ENCODE results near the gene KCNIP1. TPM values are rescaled to one million over a fixed set of nuclear protein-coding genes. Genes with fewer than 3 reads are reported as not detected.
A peak's percentile ranks its signal among the peaks of the same experiment; 100 is the strongest.

KCNIP1 gene
- total and polyA plus RNA-seq, 4 donors, result 31.2 to 165 (median 111) TPM

DNA sequence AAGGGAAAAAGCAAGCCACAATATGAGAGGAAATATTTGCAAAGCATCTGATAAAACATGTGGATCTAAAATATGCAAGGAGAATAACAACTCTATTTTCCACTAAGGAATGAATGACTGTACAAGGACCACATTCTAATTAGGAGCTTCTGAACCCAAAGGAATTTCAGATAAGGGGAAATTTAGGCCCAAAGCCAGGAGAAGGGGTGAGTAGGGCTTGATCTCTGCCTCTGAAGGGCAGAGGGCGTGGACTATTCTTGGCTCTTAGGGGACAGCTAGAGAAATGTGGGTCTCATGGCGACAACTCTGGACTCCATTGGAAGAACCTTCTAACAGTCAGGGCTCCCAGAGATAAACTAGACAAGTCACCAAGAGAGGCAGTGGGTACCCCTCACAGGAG is 147.0 kb downstream of the KCNIP1 start:
- Histone ChIP-seq H3K4me1 (ENCODE audit: control insufficient read depth, insufficient read depth, low read length) (peaks cover 11% of the 10 kb centered on the region), H3K27ac (ENCODE audit: low read depth, low read length) (no peak overlapping the region), H3K36me3 (ENCODE audit: control insufficient read depth, insufficient read depth, low read length) (no peaks in the 10 kb centered on the region), H3K9me3 (ENCODE audit: control insufficient read depth, insufficient read depth, low read length) (no peaks in the 10 kb centered on the region), H3K27me3 (ENCODE audit: control insufficient read depth, insufficient read depth, low read length) (no peaks in the 10 kb centered on the region), H3K4me3 (ENCODE audit: low read depth, low read length) (no peak overlapping the region)
- DNase-seq (ENCODE audit: low read depth in 4 of 6, low spot score in 6 of 6), result no peak
- WGBS (ENCODE audit: insufficient coverage), result 89% methylated on average over 2 of the region's 2 CpGs

- DNase-seq (ENCODE audit: low read depth in 4 of 6, low spot score in 6 of 6), result peak in 1 of 6 donors; percentile 87
- H3K9me3 ChIP-seq (ENCODE audit: control insufficient read depth, insufficient read depth, low read length), result no peaks in the 10 kb centered on the region
- H3K27ac ChIP-seq (ENCODE audit: low read depth, low read length), result no peak overlapping the region
- peaks cover 11% of the 10 kb centered on the region for H3K4me1 ChIP-seq (ENCODE audit: control insufficient read depth, insufficient read depth, low read length)
- H3K4me3 ChIP-seq (ENCODE audit: low read depth, low read length), result no peak overlapping the region
- H3K27me3 ChIP-seq (ENCODE audit: control insufficient read depth, insufficient read depth, low read length), result no peaks in the 10 kb centered on the region
- no peaks in the 10 kb centered on the region for H3K36me3 ChIP-seq (ENCODE audit: control insufficient read depth, insufficient read depth, low read length)
- WGBS (ENCODE audit: insufficient coverage), result 48% methylated on average over 5 of the region's 11 CpGs
These were observed 147.9 kb downstream of the KCNIP1 start for GRCh38 chr5:170651604-170652277.

GRCh38 chr5:170655476-170655875 is 151.7 kb downstream of the KCNIP1 start:
- Histone ChIP-seq H3K4me3 (ENCODE audit: low read depth, low read length) (no peak overlapping the region), H3K4me1 (ENCODE audit: control insufficient read depth, insufficient read depth, low read length) (peaks cover 11% of the 10 kb centered on the region), H3K27ac (ENCODE audit: low read depth, low read length) (no peak overlapping the region), H3K27me3 (ENCODE audit: control insufficient read depth, insufficient read depth, low read length) (no peaks in the 10 kb centered on the region), H3K36me3 (ENCODE audit: control insufficient read depth, insufficient read depth, low read length) (no peaks in the 10 kb centered on the region), H3K9me3 (ENCODE audit: control insufficient read depth, insufficient read depth, low read length) (no peaks in the 10 kb centered on the region)
- no peak for DNase-seq (ENCODE audit: low read depth in 4 of 6, low spot score in 6 of 6)
- WGBS (ENCODE audit: insufficient coverage), result no CpG with 5 or more reads among the region's 4 CpGs

- Histone ChIP-seq H3K4me3 (ENCODE audit: low read depth, low read length) (no peak overlapping the region), H3K27me3 (ENCODE audit: control insufficient read depth, insufficient read depth, low read length) (no peaks in the 10 kb centered on the region), H3K27ac (ENCODE audit: low read depth, low read length) (no peak overlapping the region), H3K36me3 (ENCODE audit: control insufficient read depth, insufficient read depth, low read length) (no peaks in the 10 kb centered on the region), H3K4me1 (ENCODE audit: control insufficient read depth, insufficient read depth, low read length) (peaks cover 11% of the 10 kb centered on the region), H3K9me3 (ENCODE audit: control insufficient read depth, insufficient read depth, low read length) (no peaks in the 10 kb centered on the region)
- 79% methylated on average over 4 of the region's 4 CpGs for WGBS (ENCODE audit: insufficient coverage)
- DNase-seq (ENCODE audit: low read depth in 4 of 6, low spot score in 6 of 6), result no peak
These were observed 152.1 kb downstream of the KCNIP1 start for GRCh38 chr5:170655920-170656319.

DNA sequence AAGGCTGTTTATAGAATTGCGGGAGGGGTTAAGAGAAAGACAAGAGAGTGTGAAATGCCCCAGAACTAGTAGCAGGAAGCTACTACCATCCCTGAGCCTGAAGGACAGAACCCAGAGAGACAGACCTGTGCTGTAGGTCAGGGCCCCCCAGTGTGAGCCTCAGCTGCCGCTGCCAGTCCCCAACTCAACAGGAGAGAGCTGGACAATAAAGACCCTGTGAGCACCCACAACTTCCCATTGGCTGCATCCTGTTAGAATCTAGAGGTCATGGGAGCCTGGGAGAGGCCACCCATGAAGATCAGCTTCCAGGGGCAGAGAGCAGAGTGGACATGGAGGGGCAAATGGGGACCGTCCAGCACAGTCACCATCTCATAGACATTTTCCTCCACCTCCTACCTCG is 152.5 kb downstream of the KCNIP1 start:
- Histone ChIP-seq H3K4me1 (ENCODE audit: control insufficient read depth, insufficient read depth, low read length) (peaks cover 11% of the 10 kb centered on the region), H3K9me3 (ENCODE audit: control insufficient read depth, insufficient read depth, low read length) (no peaks in the 10 kb centered on the region), H3K36me3 (ENCODE audit: control insufficient read depth, insufficient read depth, low read length) (no peaks in the 10 kb centered on the region), H3K27me3 (ENCODE audit: control insufficient read depth, insufficient read depth, low read length) (no peaks in the 10 kb centered on the region), H3K4me3 (ENCODE audit: low read depth, low read length) (no peak overlapping the region), H3K27ac (ENCODE audit: low read depth, low read length) (no peak overlapping the region)
- DNase-seq (ENCODE audit: low read depth in 4 of 6, low spot score in 6 of 6), result no peak
- WGBS (ENCODE audit: insufficient coverage), result 91% methylated on average over 3 of the region's 4 CpGs

- no peak for DNase-seq (ENCODE audit: low read depth in 4 of 6, low spot score in 6 of 6)
- WGBS (ENCODE audit: insufficient coverage), result 81% methylated on average over 5 of the region's 6 CpGs
- no peaks in the 10 kb centered on the region for H3K36me3 ChIP-seq (ENCODE audit: control insufficient read depth, insufficient read depth, low read length)
- no peak overlapping the region for H3K4me3 ChIP-seq (ENCODE audit: low read depth, low read length)
- no peaks in the 10 kb centered on the region for H3K27me3 ChIP-seq (ENCODE audit: control insufficient read depth, insufficient read depth, low read length)
- H3K4me1 ChIP-seq (ENCODE audit: control insufficient read depth, insufficient read depth, low read length), result no peaks in the 10 kb centered on the region
- H3K27ac ChIP-seq (ENCODE audit: low read depth, low read length), result no peak overlapping the region
- no peaks in the 10 kb centered on the region for H3K9me3 ChIP-seq (ENCODE audit: control insufficient read depth, insufficient read depth, low read length)
These were observed 156.7 kb downstream of the KCNIP1 start for GRCh38 chr5:170660531-170660930.

- no peaks in the 10 kb centered on the region for H3K36me3 ChIP-seq (ENCODE audit: control insufficient read depth, insufficient read depth, low read length)
- no peaks in the 10 kb centered on the region for H3K4me1 ChIP-seq (ENCODE audit: control insufficient read depth, insufficient read depth, low read length)
- no peaks in the 10 kb centered on the region for H3K27me3 ChIP-seq (ENCODE audit: control insufficient read depth, insufficient read depth, low read length)
- H3K9me3 ChIP-seq (ENCODE audit: control insufficient read depth, insufficient read depth, low read length), result no peaks in the 10 kb centered on the region
- no peak overlapping the region for H3K4me3 ChIP-seq (ENCODE audit: low read depth, low read length)
- DNase-seq (ENCODE audit: low read depth in 4 of 6, low spot score in 6 of 6), result no peak
- H3K27ac ChIP-seq (ENCODE audit: low read depth, low read length), result no peak overlapping the region
- WGBS (ENCODE audit: insufficient coverage), result 88% methylated on average over 5 of the region's 5 CpGs
These were observed 159.1 kb downstream of the KCNIP1 start for GRCh38 chr5:170662966-170663365.

GRCh38 chr5:170678811-170679210 is 175.0 kb downstream of the KCNIP1 start:
- DNase-seq (ENCODE audit: low read depth in 4 of 6, low spot score in 6 of 6), result no peak
- no peaks in the 10 kb centered on the region for H3K27me3 ChIP-seq (ENCODE audit: control insufficient read depth, insufficient read depth, low read length)
- WGBS (ENCODE audit: insufficient coverage), result 100% methylated on average over 1 of the region's 2 CpGs
- H3K36me3 ChIP-seq (ENCODE audit: control insufficient read depth, insufficient read depth, low read length), result no peaks in the 10 kb centered on the region
- H3K4me3 ChIP-seq (ENCODE audit: low read depth, low read length), result no peak overlapping the region
- H3K9me3 ChIP-seq (ENCODE audit: control insufficient read depth, insufficient read depth, low read length), result no peaks in the 10 kb centered on the region
- H3K27ac ChIP-seq (ENCODE audit: low read depth, low read length), result no peak overlapping the region
- peaks cover 6% of the 10 kb centered on the region for H3K4me1 ChIP-seq (ENCODE audit: control insufficient read depth, insufficient read depth, low read length)

DNA sequence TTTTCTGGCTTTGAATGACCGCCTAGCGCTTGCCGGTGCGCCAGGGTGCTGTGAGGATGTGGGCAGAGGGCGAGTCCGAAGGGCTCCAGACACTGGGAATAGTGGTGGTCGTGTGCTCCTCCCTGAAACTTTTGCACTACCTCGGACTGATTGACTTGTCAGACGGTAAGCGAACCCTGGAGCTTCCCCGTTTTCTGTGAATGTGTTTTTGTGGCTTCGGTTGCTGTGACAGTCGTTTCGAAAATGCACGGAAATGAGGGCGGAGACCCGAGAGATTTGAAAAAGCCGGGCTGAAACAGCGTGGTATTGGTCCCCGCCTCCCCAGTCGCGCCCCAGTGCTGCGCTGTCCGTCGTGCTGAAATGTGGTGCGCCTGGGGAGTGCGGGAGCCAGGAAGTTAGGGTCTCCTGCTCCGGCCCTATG is 177.2 kb downstream of the KCNIP1 start:
- H3K9me3 ChIP-seq (ENCODE audit: control insufficient read depth, insufficient read depth, low read length), result no peaks in the 10 kb centered on the region
- H3K36me3 ChIP-seq (ENCODE audit: control insufficient read depth, insufficient read depth, low read length), result no peaks in the 10 kb centered on the region
- H3K27me3 ChIP-seq (ENCODE audit: control insufficient read depth, insufficient read depth, low read length), result no peaks in the 10 kb centered on the region
- H3K4me1 ChIP-seq (ENCODE audit: control insufficient read depth, insufficient read depth, low read length), result peaks cover 6% of the 10 kb centered on the region
- DNase-seq (ENCODE audit: low read depth in 4 of 6, low spot score in 6 of 6), result peak in 2 of 6 donors; percentile 47 to 73
- H3K4me3 ChIP-seq (ENCODE audit: low read depth, low read length), result no peak overlapping the region
- H3K27ac ChIP-seq (ENCODE audit: low read depth, low read length), result no peak overlapping the region
- 13% methylated on average over 23 of the region's 28 CpGs for WGBS (ENCODE audit: insufficient coverage)

GRCh38 chr5:170691657-170692056 is 187.8 kb downstream of the KCNIP1 start:
- Histone ChIP-seq H3K36me3 (ENCODE audit: control insufficient read depth, insufficient read depth, low read length) (no peaks in the 10 kb centered on the region), H3K9me3 (ENCODE audit: control insufficient read depth, insufficient read depth, low read length) (no peaks in the 10 kb centered on the region), H3K4me1 (ENCODE audit: control insufficient read depth, insufficient read depth, low read length) (peaks cover 7% of the 10 kb centered on the region), H3K4me3 (ENCODE audit: low read depth, low read length) (no peak overlapping the region), H3K27ac (ENCODE audit: low read depth, low read length) (no peak overlapping the region), H3K27me3 (ENCODE audit: control insufficient read depth, insufficient read depth, low read length) (peaks cover 2% of the 10 kb centered on the region)
- 17% methylated on average over 1 of the region's 4 CpGs for WGBS (ENCODE audit: insufficient coverage)
- peak in 1 of 6 donors; percentile 91 for DNase-seq (ENCODE audit: low read depth in 4 of 6, low spot score in 6 of 6)
